HG03571 (cell line): ENCODE data around the gene LCN10.
"Not testable (repeated sequence)": the region's sequence is repeated elsewhere in the genome, so short reads cannot be mapped to it uniquely, and the experiment has no call there.

Experiments used
- ATAC-seq: cut with Tn5 transposase; IDR thresholded peaks from one replicate; pipeline ENCODE4 v1.9.1; 2021; ENCODE audit not compliant: unreplicated experiment

The LCN10 gene

GRCh38 chr9:136773386-136774044, 30.8 kb upstream of the LCN10 start:
- no peak for ATAC-seq

- no peak for ATAC-seq
Measured at GRCh38 chr9:136771907-136772415, 29.2 kb upstream of the LCN10 start.

GRCh38 chr9:136769710-136770191, 27.0 kb upstream of the LCN10 start:
- no peak for ATAC-seq

GRCh38 chr9:136766410-136767120, 23.8 kb upstream of the LCN10 start:
- not testable (repeated sequence) for ATAC-seq

GRCh38 chr9:136765745-136766409, 23.1 kb upstream of the LCN10 start:
- ATAC-seq = peak; percentile 54

GRCh38 chr9:136765041-136765440, 22.3 kb upstream of the LCN10 start:
- no peak for ATAC-seq

GRCh38 chr9:136764301-136764891, 21.7 kb upstream of the LCN10 start, which contains the start of gene LCN15:
LCN15 (minus strand) TSS chr9:136764518; CDS start chr9:136764488, 30 bp downstream.
- ATAC-seq = no peak

- ATAC-seq = no peak
Measured at GRCh38 chr9:136763649-136764035, 20.9 kb upstream of the LCN10 start.

GRCh38 chr9:136762915-136763648, 20.3 kb upstream of the LCN10 start:
- no peak for ATAC-seq

GRCh38 chr9:136762221-136762691, 19.5 kb upstream of the LCN10 start:
- ATAC-seq = no peak

- no peak for ATAC-seq
Measured at GRCh38 chr9:136761545-136761981, 18.8 kb upstream of the LCN10 start.

GRCh38 chr9:136760834-136761544, 18.2 kb upstream of the LCN10 start:
- ATAC-seq = not testable (repeated sequence)

GRCh38 chr9:136760424-136760823, 17.7 kb upstream of the LCN10 start:
- ATAC-seq = no peak

- no peak for ATAC-seq
Measured at GRCh38 chr9:136759436-136760325, 16.9 kb upstream of the LCN10 start.

GRCh38 chr9:136759001-136759400, 16.3 kb upstream of the LCN10 start:
- no peak for ATAC-seq

- no peak for ATAC-seq
Measured at GRCh38 chr9:136757751-136758140, 15.0 kb upstream of the LCN10 start.

GRCh38 chr9:136757328-136757727, 14.6 kb upstream of the LCN10 start:
- no peak for ATAC-seq

- ATAC-seq = no peak
Measured at GRCh38 chr9:136756836-136757235, 14.1 kb upstream of the LCN10 start.

GRCh38 chr9:136756134-136756438, 13.3 kb upstream of the LCN10 start:
- ATAC-seq = no peak
